Calu3 (cell line): ENCODE measurements around the gene PDGFB. TPM values are rescaled to one million over a fixed set of nuclear protein-coding genes. Genes with fewer than 3 reads are reported as not detected.

ENCODE experiments used
- BruUV-seq: library from RNA; stranded (reverse); fragments of 400-500 nt; replicated peaks from 2 replicates; lab custom pipeline; 2021; lab: Mats Ljungman, UMichigan
- CTCF ChIA-PET: fragments of 300-600 bp; sonication (Branson Sonifier 250); formaldehyde crosslinking; loops from one replicate; lab custom pipeline; 2022; ENCODE audit warnings: antibody characterized with exemption; lab: Charles Lee
- DNase-seq: peaks from one replicate; pipeline ENCODE4 v3.0.0; 2022
- H3K27ac Mint-ChIP-seq: one replicate; pipeline ENCODE4 v1.8.0; 2022; ENCODE audit warnings: mixed read lengths; ENCODE audit not compliant: unreplicated experiment
- H3K27me3 Mint-ChIP-seq: one replicate; pipeline ENCODE4 v1.8.0; 2022; ENCODE audit warnings: mixed read lengths; ENCODE audit not compliant: unreplicated experiment
- H3K36me3 Mint-ChIP-seq: one replicate; pipeline ENCODE4 v1.8.0; 2022; ENCODE audit warnings: mild to moderate bottlenecking, moderate library complexity, mixed read lengths; ENCODE audit not compliant: insufficient read depth, unreplicated experiment
- H3K4me1 Mint-ChIP-seq: one replicate; pipeline ENCODE4 v1.8.0; 2022; ENCODE audit warnings: mild to moderate bottlenecking, low read depth, mixed read lengths; ENCODE audit not compliant: unreplicated experiment
- H3K4me3 Mint-ChIP-seq: one replicate; pipeline ENCODE4 v1.8.0; 2022; ENCODE audit warnings: mild to moderate bottlenecking, low read depth, moderate library complexity, mixed read lengths; ENCODE audit not compliant: unreplicated experiment
- H3K9me3 Mint-ChIP-seq: one replicate; pipeline ENCODE4 v1.8.0; 2022; ENCODE audit warnings: low read depth, mixed read lengths; ENCODE audit not compliant: unreplicated experiment
- intact Hi-C: fragments of 100-400 bp; cut with micrococcal nuclease; formaldehyde crosslinking; loops from one replicate; pipeline ENCODE4 v1.10.0; 2022; ENCODE audit not compliant: unreplicated experiment
- total RNA-seq: library from RNA; stranded (reverse); gene quantifications from 2 replicates; pipeline ENCODE4 v1.2.3, GENCODE V29; 2022
- TF ChIP-seq, protein P1 (sequence below): fragments of 200-600 bp; IDR thresholded peaks from one replicate; pipeline ENCODE4 v1.8.0; 2022; ENCODE audit warnings: antibody characterized with exemption; ENCODE audit not compliant: unreplicated experiment

The PDGFB gene
- total RNA-seq, 1 experiment from 2014 or later: 25.9 TPM

DNA sequence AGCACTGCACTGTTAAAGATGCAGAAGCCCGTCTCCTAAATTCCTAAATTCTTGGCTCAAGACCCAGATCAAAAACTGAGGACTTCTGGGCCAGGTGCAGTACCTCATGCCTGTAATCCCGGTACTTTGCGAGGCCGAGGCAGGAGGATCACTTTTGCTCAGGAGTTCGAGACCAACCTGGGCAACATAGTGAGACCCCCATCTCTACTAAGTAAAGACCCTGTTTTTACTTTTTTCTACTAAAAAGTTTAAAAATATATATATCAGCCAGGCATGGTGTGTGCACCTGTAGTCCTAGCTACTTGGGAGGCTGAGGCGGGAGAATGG is 29.7 kb downstream of the PDGFB start:
- intact Hi-C loops: no loop called here
- H3K4me3 Mint-ChIP-seq: peak overlapping the region; percentile 70
- peaks cover 2% of the 10 kb centered on the region for H3K9me3 Mint-ChIP-seq
- H3K27ac Mint-ChIP-seq: peak overlapping the region; percentile 83
- peaks cover 31% of the 10 kb centered on the region for H3K4me1 Mint-ChIP-seq
- DNase-seq: no peak
- TF ChIP-seq, protein P1, sequence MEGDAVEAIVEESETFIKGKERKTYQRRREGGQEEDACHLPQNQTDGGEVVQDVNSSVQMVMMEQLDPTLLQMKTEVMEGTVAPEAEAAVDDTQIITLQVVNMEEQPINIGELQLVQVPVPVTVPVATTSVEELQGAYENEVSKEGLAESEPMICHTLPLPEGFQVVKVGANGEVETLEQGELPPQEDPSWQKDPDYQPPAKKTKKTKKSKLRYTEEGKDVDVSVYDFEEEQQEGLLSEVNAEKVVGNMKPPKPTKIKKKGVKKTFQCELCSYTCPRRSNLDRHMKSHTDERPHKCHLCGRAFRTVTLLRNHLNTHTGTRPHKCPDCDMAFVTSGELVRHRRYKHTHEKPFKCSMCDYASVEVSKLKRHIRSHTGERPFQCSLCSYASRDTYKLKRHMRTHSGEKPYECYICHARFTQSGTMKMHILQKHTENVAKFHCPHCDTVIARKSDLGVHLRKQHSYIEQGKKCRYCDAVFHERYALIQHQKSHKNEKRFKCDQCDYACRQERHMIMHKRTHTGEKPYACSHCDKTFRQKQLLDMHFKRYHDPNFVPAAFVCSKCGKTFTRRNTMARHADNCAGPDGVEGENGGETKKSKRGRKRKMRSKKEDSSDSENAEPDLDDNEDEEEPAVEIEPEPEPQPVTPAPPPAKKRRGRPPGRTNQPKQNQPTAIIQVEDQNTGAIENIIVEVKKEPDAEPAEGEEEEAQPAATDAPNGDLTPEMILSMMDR: no peak
- H3K36me3 Mint-ChIP-seq: peaks cover 25% of the 10 kb centered on the region
- TSS peak; percentile 77 for BruUV-seq
- H3K27me3 Mint-ChIP-seq: no peaks in the 10 kb centered on the region
- CTCF ChIA-PET: interaction anchor here (0.6 to 2.1 kb wide), 13 partner anchors 8 to 1702 kb away, joined by 3 to 10 read pairs (median 4); no protein-coding TSS in a partner anchor

DNA sequence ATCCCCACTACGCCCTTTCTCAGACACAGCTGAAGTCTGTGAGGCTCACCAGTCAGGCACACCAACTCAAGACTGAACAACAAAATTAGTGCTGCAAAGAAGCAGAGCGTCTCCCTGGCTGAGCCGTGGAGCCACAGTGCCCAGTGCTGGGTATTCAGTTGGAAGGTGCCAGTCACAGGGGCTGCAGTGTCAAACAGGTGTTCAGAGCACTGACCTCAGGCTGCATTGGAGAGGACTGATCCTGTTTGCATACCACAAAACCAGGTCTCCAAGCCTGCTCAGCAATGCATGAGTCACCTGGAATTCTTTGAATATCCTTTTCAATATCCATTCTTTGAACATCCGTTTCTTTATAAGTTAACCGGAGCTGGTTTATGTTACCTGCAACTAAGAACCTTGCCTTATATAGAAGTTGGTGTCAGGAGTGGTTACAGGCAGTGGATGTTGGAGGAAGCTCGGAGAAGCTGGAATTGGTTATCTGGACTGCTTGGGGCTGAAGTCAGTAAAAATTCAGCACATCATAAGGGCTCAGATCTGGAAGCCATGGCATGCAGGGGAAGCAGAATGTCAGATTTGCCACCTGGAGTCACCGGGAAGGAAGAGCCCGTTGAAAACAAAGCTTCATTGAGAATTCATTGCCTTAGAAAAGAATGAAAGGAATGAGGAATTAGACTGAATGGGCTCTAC is 30.3 kb downstream of the PDGFB start:
- DNase-seq: peak; percentile 76
- TF ChIP-seq, protein P1: no peak
- intact Hi-C loops: loop anchor here (5.0 kb wide), 1 partner anchor 37 kb away; no protein-coding TSS in a partner anchor
- Mint-ChIP-seq H3K27ac (peak overlapping the region; percentile 83), H3K36me3 (peaks cover 19% of the 10 kb centered on the region), H3K9me3 (no peaks in the 10 kb centered on the region), H3K27me3 (no peaks in the 10 kb centered on the region), H3K4me3 (peak overlapping the region; percentile 70), H3K4me1 (peaks cover 27% of the 10 kb centered on the region)
- CTCF ChIA-PET: interaction anchor here (0.6 to 2.1 kb wide), 12 partner anchors 9 to 1702 kb away, joined by 3 to 10 read pairs (median 4); no protein-coding TSS in a partner anchor
- BruUV-seq: no TSS peak

DNA sequence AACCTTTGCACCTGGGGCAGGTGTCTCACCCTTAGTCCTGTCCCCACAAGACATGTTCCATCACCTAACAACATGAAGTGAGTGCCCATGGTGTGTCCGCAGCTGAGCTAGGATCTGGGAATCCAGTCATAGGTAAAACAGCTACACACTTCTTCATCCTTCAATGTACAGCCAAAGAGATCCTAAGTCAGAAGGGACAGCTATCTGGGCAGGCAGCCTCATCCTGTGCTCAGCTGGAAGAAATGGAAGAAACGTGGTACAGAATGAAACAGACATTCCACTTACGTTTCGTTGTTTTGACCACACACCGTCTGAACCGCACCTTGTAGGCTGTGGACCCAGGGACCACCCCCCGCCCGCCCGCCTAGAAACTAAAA is 30.8 kb downstream of the PDGFB start:
- CTCF ChIA-PET: interaction anchor here (0.9 to 2.1 kb wide), 6 partner anchors 22 to 97 kb away, joined by 3 to 10 read pairs (median 5); no protein-coding TSS in a partner anchor
- Mint-ChIP-seq H3K4me3 (peak overlapping the region; percentile 70), H3K36me3 (peaks cover 19% of the 10 kb centered on the region), H3K9me3 (no peaks in the 10 kb centered on the region), H3K27ac (peak overlapping the region; percentile 83), H3K27me3 (no peaks in the 10 kb centered on the region), H3K4me1 (peaks cover 27% of the 10 kb centered on the region)
- BruUV-seq: TSS peak; percentile 92
- no peak for DNase-seq
- TF ChIP-seq, protein P1: no peak
- intact Hi-C loops: loop anchor here (5.0 kb wide), 1 partner anchor 37 kb away; no protein-coding TSS in a partner anchor

DNA sequence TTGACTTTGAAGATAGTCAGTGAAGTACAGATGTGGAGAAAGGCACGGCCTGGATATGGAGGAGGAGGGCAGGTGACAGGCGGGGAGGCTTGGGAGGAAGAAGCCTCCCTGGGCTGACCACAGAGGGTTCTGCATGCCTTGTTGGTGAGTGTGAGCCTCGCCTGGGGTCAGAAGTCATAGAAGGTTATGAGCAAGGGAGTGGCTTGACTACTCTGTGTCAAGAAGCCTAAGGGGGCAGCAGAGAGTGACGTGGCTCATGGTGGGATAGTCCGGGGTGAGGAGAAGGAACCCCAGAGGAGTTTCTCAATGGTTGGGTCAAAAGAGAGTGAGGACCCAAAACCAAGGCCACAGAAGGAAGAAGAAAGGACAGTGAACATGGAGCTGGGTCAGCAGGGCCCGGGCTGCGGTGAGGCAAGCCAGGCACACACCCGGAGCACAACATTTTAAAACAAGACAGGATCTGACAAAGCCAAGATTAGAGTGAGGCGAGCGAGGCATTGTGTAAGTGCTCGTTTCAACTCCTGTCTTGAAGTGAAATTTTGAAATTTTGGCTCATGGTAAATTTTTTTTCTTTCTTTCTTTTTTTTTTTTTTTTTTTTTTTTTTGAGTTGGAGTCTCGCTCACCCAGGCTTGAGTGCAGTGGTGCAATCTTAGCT is 31.9 kb downstream of the PDGFB start:
- intact Hi-C loops: loop anchor here (5.0 kb wide), 1 partner anchor 36 kb away; no protein-coding TSS in a partner anchor
- BruUV-seq: TSS peak; percentile 78

More for the DNA sequence above, 31.9 kb downstream of the PDGFB start:
- H3K4me1 Mint-ChIP-seq: peaks cover 37% of the 10 kb centered on the region
- H3K27me3 Mint-ChIP-seq: no peaks in the 10 kb centered on the region
- H3K4me3 Mint-ChIP-seq: peak overlapping the region; percentile 59
- peak; percentile 56 for DNase-seq
- TF ChIP-seq, protein P1: no peak
- CTCF ChIA-PET: no interaction called here
- H3K36me3 Mint-ChIP-seq: peaks cover 28% of the 10 kb centered on the region
- no peaks in the 10 kb centered on the region for H3K9me3 Mint-ChIP-seq
- peak overlapping the region; percentile 95 for H3K27ac Mint-ChIP-seq
